Hematopoietic multipotent progenitor cell treated with erythropoietin and hydrocortisone succinate and interleukin-3 and kit ligand, for 17 days (in vitro differentiated cells): ENCODE data around the gene AGBL4.

Source experiments
- DNase-seq: peaks from one replicate; pipeline ENCODE4 v3.0.0-alpha.2; 2015; ENCODE audit warnings: low spot score

The AGBL4 gene

GRCh38 chr1:48581270-48581669 is 1442.5 kb downstream of the AGBL4 start:
- DNase-seq: no peak

- no peak for DNase-seq
Measured at GRCh38 chr1:48576565-48576964, 1447.2 kb downstream of the AGBL4 start.

- DNase-seq: no peak
Measured at GRCh38 chr1:48572646-48573258, 1451.0 kb downstream of the AGBL4 start.

- no peak for DNase-seq
Measured at GRCh38 chr1:48572134-48572533, 1451.6 kb downstream of the AGBL4 start.

GRCh38 chr1:48571303-48571987 is 1452.3 kb downstream of the AGBL4 start:
- DNase-seq: no peak

- DNase-seq: no peak
Measured at GRCh38 chr1:48570568-48570967, 1453.2 kb downstream of the AGBL4 start.

- no peak for DNase-seq
Measured at GRCh38 chr1:48568501-48568900, 1455.3 kb downstream of the AGBL4 start.

GRCh38 chr1:48566492-48566891 is 1457.3 kb downstream of the AGBL4 start:
- no peak for DNase-seq

GRCh38 chr1:48563021-48563420 is 1460.7 kb downstream of the AGBL4 start:
- DNase-seq: no peak

GRCh38 chr1:48561444-48561843 is 1462.3 kb downstream of the AGBL4 start:
- no peak for DNase-seq

- DNase-seq: no peak
Measured at GRCh38 chr1:48560577-48560976, 1463.2 kb downstream of the AGBL4 start.

GRCh38 chr1:48560116-48560515 is 1463.6 kb downstream of the AGBL4 start:
- no peak for DNase-seq

- DNase-seq: no peak
Measured at GRCh38 chr1:48558366-48558765, 1465.4 kb downstream of the AGBL4 start.

GRCh38 chr1:48556186-48556850 is 1467.4 kb downstream of the AGBL4 start:
- no peak for DNase-seq

GRCh38 chr1:48555271-48555670 is 1468.5 kb downstream of the AGBL4 start:
- no peak for DNase-seq

GRCh38 chr1:48552903-48553606 is 1470.7 kb downstream of the AGBL4 start:
- no peak for DNase-seq

GRCh38 chr1:48552420-48552819 is 1471.3 kb downstream of the AGBL4 start:
- DNase-seq: no peak

- DNase-seq: no peak
Measured at GRCh38 chr1:48548985-48549384, 1474.8 kb downstream of the AGBL4 start.

GRCh38 chr1:48547561-48548220 is 1476.1 kb downstream of the AGBL4 start:
- DNase-seq: no peak

GRCh38 chr1:48543854-48544253 is 1479.9 kb downstream of the AGBL4 start:
- DNase-seq: no peak

- DNase-seq: no peak
Measured at GRCh38 chr1:48540587-48540986, 1483.2 kb downstream of the AGBL4 start.

GRCh38 chr1:48536477-48536876 is 1487.3 kb downstream of the AGBL4 start:
- DNase-seq: no peak
